ENCODE data around the gene CERS1.

CERS1 gene

GRCh38 chr19:18915639-18916038 is 19.7 kb upstream of the CERS1 start:
- H3K27ac ChIP-seq = no peak overlapping the region
- peak; percentile 68 for TF ChIP-seq CTCF (conservative IDR thresholded peaks at IDR 0.05)

DNA sequence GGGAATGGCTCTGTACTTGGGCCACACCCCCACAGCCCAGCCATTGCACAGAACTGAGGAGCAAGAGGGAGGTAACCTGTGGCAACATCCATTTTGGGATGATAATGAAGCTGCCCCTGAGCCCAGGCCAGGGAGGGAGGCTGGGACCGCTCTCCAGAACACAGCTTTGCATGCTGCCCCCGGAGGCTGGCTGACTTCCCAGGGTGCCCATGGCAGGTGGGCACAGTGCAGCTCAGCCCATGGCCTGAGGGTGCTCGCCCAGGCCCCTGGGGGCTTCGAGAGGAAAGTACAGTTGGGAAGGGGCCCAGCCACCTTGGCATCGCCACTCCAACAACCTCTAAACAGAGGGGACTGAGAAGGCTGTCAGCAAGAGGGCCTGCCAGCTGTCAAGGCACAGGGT is 17.5 kb upstream of the CERS1 start:
- TF ChIP-seq CTCF (conservative IDR thresholded peaks at IDR 0.05) = no peak
- no peak overlapping the region for H3K27ac ChIP-seq

DNA sequence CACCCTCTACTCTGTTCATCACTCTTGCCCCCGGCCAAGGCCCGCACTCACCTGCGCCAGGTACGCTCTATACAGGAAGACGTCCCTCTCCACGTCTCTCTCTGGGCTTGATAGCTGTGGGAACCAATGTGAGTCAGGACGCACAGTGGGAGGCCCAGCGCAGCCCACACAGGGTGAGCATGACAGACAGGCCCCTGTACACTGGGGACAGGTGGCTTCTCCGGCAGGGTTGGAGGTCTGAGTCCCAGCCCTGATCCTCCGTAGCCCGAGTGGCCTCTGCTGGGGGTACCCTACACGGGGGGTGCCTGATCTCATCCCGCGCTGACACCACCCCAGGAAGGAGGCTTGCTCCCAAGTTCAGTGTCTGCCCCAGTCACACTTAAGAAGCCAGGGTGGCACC is 17.0 kb upstream of the CERS1 start:
- TF ChIP-seq CTCF (conservative IDR thresholded peaks at IDR 0.05) = no peak

GRCh38 chr19:18910801-18911436 is 15.0 kb upstream of the CERS1 start:
- TF ChIP-seq CTCF (conservative IDR thresholded peaks at IDR 0.05) = no peak

More for the DNA sequence above, 17.0 kb upstream of the CERS1 start:
- H3K27ac ChIP-seq = no peak overlapping the region

DNA sequence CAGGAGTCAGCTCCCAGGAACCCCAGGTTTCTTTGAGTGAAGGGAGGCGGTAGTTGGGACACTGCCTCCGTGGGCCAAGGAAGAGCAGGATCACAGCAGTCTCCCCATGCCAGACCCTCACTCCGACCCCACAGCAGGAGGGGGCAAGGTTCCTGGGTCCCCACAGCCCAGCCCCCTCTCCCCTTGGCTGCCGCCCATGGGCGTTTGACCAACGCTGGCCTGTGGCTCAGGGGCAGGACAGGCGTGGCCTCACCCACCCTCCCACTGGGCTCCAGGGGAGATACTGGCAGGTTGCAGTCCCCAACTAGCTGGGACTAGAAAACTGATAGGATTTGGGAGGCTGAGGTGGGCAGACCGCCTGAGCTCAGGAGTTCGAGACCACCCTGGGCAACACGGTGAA is 14.1 kb upstream of the CERS1 start:
- TF ChIP-seq CTCF (conservative IDR thresholded peaks at IDR 0.05) = no peak
- no peak overlapping the region for H3K27ac ChIP-seq

More at GRCh38 chr19:18910801-18911436, 15.0 kb upstream of the CERS1 start:
- H3K27ac ChIP-seq = no peak overlapping the region

DNA sequence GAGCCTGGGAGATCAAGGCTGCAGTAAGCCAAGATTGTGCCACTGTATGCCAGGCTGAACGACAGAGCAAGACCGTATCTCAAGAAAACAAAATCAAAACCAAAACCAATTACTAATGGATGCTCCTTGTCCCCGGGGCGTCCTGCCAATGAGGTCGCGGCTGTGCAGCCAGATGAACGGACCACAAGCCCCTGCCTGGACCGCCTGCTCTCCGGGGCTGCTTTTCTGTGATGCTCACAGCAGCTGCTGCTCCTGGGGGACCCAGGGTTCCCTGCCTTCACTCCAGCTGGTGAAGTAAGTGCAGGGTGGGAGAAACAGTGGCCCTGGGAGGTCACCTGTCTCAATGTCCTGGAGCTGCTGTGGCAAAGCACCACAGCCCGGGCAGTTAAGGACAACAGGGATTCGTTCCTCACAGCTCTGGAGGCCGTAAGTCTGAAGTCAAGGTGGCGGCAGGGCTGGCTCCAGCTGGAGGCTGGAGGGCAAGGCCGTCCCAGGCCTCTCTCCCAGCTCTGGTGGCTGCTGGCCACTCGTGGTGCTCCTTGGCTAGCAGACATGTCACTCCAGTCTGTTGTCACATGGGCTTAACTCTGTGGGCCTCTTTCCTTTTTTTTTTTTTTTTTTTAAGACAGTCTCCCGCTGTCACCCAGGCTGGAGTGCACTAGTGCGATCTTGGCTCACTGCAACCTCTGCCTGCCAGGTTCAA is 13.1 kb upstream of the CERS1 start:
- TF ChIP-seq CTCF (conservative IDR thresholded peaks at IDR 0.05) = no peak
- H3K27ac ChIP-seq = no peak overlapping the region

GRCh38 chr19:18906605-18907519 is 10.9 kb upstream of the CERS1 start:
- TF ChIP-seq CTCF (conservative IDR thresholded peaks at IDR 0.05) = no peak
- H3K27ac ChIP-seq = no peak overlapping the region

All from VCaP (cell line).